HEK293T (cell line): ENCODE results near the gene SLC30A10.

Experiments used
- ARNT ChIP-seq: fragments of 450-650 bp; IDR thresholded peaks from 2 replicates; pipeline ENCODE4 v1.6.1; 2017; ENCODE audit warnings: mild to moderate bottlenecking
- BHLHE40 ChIP-seq: fragments of 450-650 bp; IDR thresholded peaks from 2 replicates; pipeline ENCODE4 v1.6.1; 2016; ENCODE audit warnings: mild to moderate bottlenecking, moderate library complexity, borderline replicate concordance
- CTBP1 ChIP-seq: fragments of 450-650 bp; IDR thresholded peaks from 2 replicates; pipeline ENCODE4 v1.6.1; 2016; ENCODE audit warnings: borderline replicate concordance
- ELF4 ChIP-seq: fragments of 450-650 bp; IDR thresholded peaks from 2 replicates; pipeline ENCODE4 v1.6.1; 2017; ENCODE audit warnings: antibody characterized with exemption
- FOXA1 ChIP-seq: fragments of 450-650 bp; IDR thresholded peaks from 2 replicates; pipeline ENCODE4 v1.6.1; 2016; ENCODE audit warnings: mild to moderate bottlenecking
- FOXK2 ChIP-seq: fragments of 450-650 bp; IDR thresholded peaks from 2 replicates; pipeline ENCODE4 v1.6.1; 2016; ENCODE audit warnings: mild to moderate bottlenecking
- FOXM1 ChIP-seq: fragments of 450-650 bp; IDR thresholded peaks from 2 replicates; pipeline ENCODE4 v1.6.1; 2017; ENCODE audit warnings: mild to moderate bottlenecking, borderline replicate concordance
- L3MBTL2 ChIP-seq: fragments of 450-650 bp; conservative IDR thresholded peaks from 2 replicates; pipeline ENCODE4 v1.6.1; 2016; ENCODE audit warnings: mild to moderate bottlenecking
- NFRKB ChIP-seq: fragments of 450-650 bp; IDR thresholded peaks from 2 replicates; pipeline ENCODE4 v1.6.1; 2016; ENCODE audit warnings: mild to moderate bottlenecking, moderate library complexity
- PKNOX1 ChIP-seq: fragments of 450-650 bp; IDR thresholded peaks from 2 replicates; pipeline ENCODE4 v1.6.1; 2016
- SP1 ChIP-seq: fragments of 450-650 bp; IDR thresholded peaks from 2 replicates; pipeline ENCODE4 v1.6.1; 2017
- SUZ12 ChIP-seq: fragments of 450-650 bp; IDR thresholded peaks from 2 replicates; pipeline ENCODE4 v1.6.1; 2016; ENCODE audit warnings: mild to moderate bottlenecking
- ZNF384 ChIP-seq: fragments of 450-650 bp; IDR thresholded peaks from 2 replicates; pipeline ENCODE4 v1.6.1; 2016

- TF ChIP-seq L3MBTL2: no peak
- TF ChIP-seq ELF4: no peak
- TF ChIP-seq SP1: no peak
- 0 out of 2 replicates have a peak, but pooled peaks have one; percentile 36 for TF ChIP-seq PKNOX1
- TF ChIP-seq SUZ12: no peak
- TF ChIP-seq FOXM1: no peak
- TF ChIP-seq ZNF384: no peak
- no peak for TF ChIP-seq NFRKB
- TF ChIP-seq FOXA1: no peak
- no peak for TF ChIP-seq FOXK2
- TF ChIP-seq BHLHE40: no peak
- no peak for TF ChIP-seq ARNT
- no peak for TF ChIP-seq CTBP1
Observed at GRCh38 chr1:219917851-219918466, 10.4 kb downstream of the SLC30A10 start.
